Testis (tissue), 3 donors: ENCODE results near the gene EDEM3. TPM values are rescaled to one million over a fixed set of nuclear protein-coding genes. Genes with fewer than 3 reads are reported as not detected.

Experiments
- DNase-seq: peaks from one replicate; pipeline ENCODE4 v3.0.0-alpha.2; 2019
- H3K27ac ChIP-seq, 2 donors: fragments of 200-600 bp; sonication (generic); one replicate each; pipeline ENCODE4 v1.5.1; 2019
- H3K27me3 ChIP-seq: fragments of 200-600 bp; sonication (generic); one replicate; pipeline ENCODE4 v1.5.1; 2019
- H3K36me3 ChIP-seq: fragments of 200-600 bp; sonication (generic); one replicate; pipeline ENCODE4 v1.5.1; 2017; ENCODE audit warnings: low read depth; ENCODE audit errors: missing control alignments
- H3K4me1 ChIP-seq: fragments of 200-600 bp; sonication (generic); one replicate; pipeline ENCODE4 v1.5.1; 2019
- H3K4me3 ChIP-seq, 2 donors: fragments of 200-600 bp; sonication (generic); one replicate each; pipeline ENCODE4 v1.5.1; 2017 to 2019
- H3K9me3 ChIP-seq: fragments of 200-600 bp; sonication (generic); one replicate; pipeline ENCODE4 v1.5.1; 2017
- CTCF ChIP-seq, 3 experiments: fragments of 450-650 bp in 2 of 3; fragments of 200-600 bp in 1 of 3; sonication (generic) in 1 of 3; IDR thresholded peaks; one replicate each; pipeline ENCODE4 v1.5.1; 2016 to 2019; ENCODE audit warnings: antibody characterized with exemption in 3 of 3, mild to moderate bottlenecking in 2 of 3, moderate library complexity in 1 of 3
- POLR2A ChIP-seq: fragments of 450-650 bp; IDR thresholded peaks from one replicate; pipeline ENCODE4 v1.6.1; 2017; ENCODE audit warnings: antibody characterized with exemption, mild to moderate bottlenecking, moderate library complexity
- WGBS, 2 donors: methylation state at CpG; one replicate each; pipeline ENCODE4 v1.1.5; 2018; 5-methylcytosine and 5-hydroxymethylcytosine counted together
- intact Hi-C: fragments of 100-400 bp; cut with DNase I; formaldehyde crosslinking; loops from one replicate; pipeline ENCODE4 v1.15.1; 2023; ENCODE audit warnings: low total_unique reads
- polyA plus RNA-seq: library from polyadenylated mRNA; stranded (reverse); fragments of 350-450 nt; fragmentation: Illumina TruSeq; extraction: RNeasy Lipid Tissue Mini Kit (QIAGEN cat#74804); gene quantifications from one replicate; pipeline ENCODE4 v1.2.3, GENCODE V29; 2014; ENCODE audit warnings: low read depth, low replicate concordance; ENCODE audit not compliant: insufficient read depth
- total RNA-seq, 2 donors: library from RNA; depleted of rRNA; stranded (reverse); fragments of >200 nt; gene quantifications; one replicate each; pipeline ENCODE4 v1.2.3, GENCODE V29; 2016

Gene EDEM3
- total and polyA plus RNA-seq, 3 donors from 2014 or later: 20.7 to 41.0 (median 23.5) TPM

DNA sequence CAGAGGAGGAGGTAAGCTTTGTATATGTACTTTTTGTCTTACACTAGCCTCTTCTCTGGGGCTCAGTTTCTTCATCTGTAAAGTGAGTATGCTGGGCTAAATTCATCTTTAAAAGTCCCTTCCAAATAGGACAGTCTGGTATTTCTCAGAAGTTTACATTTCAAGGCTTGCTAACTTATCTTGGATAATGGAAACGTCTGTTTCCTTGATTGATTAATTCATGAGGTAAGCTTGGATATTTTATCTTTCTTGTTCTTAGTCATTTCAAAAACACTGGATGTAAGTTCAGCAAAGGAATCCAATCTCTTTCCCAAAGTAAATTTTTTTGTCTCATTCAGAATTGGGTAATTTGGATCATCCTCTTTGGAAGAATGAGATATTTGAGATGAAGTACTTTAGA, 111.0 kb downstream of the EDEM3 start:
- no peak for TF ChIP-seq CTCF (IDR thresholded peaks at IDR 0.05)
- TF ChIP-seq POLR2A: no peak
- no peak overlapping the region for H3K4me3 ChIP-seq
- DNase-seq: no peak
- no peaks in the 10 kb centered on the region for H3K27me3 ChIP-seq
- H3K9me3 ChIP-seq: no peaks in the 10 kb centered on the region
- WGBS, 2 donors: 46 to 64% methylated on average over 1 of the region's 1 CpG
- intact Hi-C loops: no loop called here
- no peaks in the 10 kb centered on the region for H3K36me3 ChIP-seq
- H3K4me1 ChIP-seq: peaks cover 4% of the 10 kb centered on the region
- H3K27ac ChIP-seq: no peak overlapping the region

GRCh38 chr1:184641894-184642293, 112.8 kb downstream of the EDEM3 start:
- Histone ChIP-seq H3K27ac (no peak overlapping the region), H3K4me3 (no peak overlapping the region), H3K4me1 (peaks cover 4% of the 10 kb centered on the region), H3K36me3 (no peaks in the 10 kb centered on the region), H3K27me3 (no peaks in the 10 kb centered on the region), H3K9me3 (no peaks in the 10 kb centered on the region)
- no peak for DNase-seq
- intact Hi-C loops: no loop called here
- WGBS, 2 donors: 58 to 80% methylated on average over 2 of the region's 2 CpGs
- TF ChIP-seq POLR2A (no peak), CTCF (IDR thresholded peaks at IDR 0.05) (no peak)

GRCh38 chr1:184640505-184640904, 114.2 kb downstream of the EDEM3 start:
- peak; percentile 31 for DNase-seq
- peaks cover 4% of the 10 kb centered on the region for H3K4me1 ChIP-seq
- H3K36me3 ChIP-seq: no peaks in the 10 kb centered on the region
- H3K9me3 ChIP-seq: no peaks in the 10 kb centered on the region
- no peaks in the 10 kb centered on the region for H3K27me3 ChIP-seq
- WGBS, 2 donors: 71 to 73% methylated on average over 3 of the region's 3 CpGs
- no peak for TF ChIP-seq CTCF (IDR thresholded peaks at IDR 0.05)
- no peak for TF ChIP-seq POLR2A
- intact Hi-C loops: no loop called here
- H3K4me3 ChIP-seq: no peak overlapping the region
- no peak overlapping the region for H3K27ac ChIP-seq

Other genes starting within 250 kb of the EDEM3 start
- gene NIBAN1, start 219.7 kb upstream of the EDEM3 start, total RNA-seq: 1 to 10 TPM; 2.4 to 4.0 TPM
- gene NIBAN1, start 219.7 kb upstream of the EDEM3 start, polyA plus RNA-seq: 12.4 TPM